ENCODE results near the gene CALHM1. TPM values are rescaled to one million over a fixed set of nuclear protein-coding genes. Genes with fewer than 3 reads are reported as not detected.
"Not testable (repeated sequence)": the region's sequence is repeated elsewhere in the genome, so short reads cannot be mapped to it uniquely, and the experiment has no call there.

Gene CALHM1
- polyA plus RNA-seq, 5 donors = 0.05 to 0.12 (median 0.06) TPM; not detected in 1

- DNase-seq = no peak
Observed at GRCh38 chr10:103431902-103432301, 26.8 kb downstream of the CALHM1 start.

GRCh38 chr10:103429647-103430046, 29.1 kb downstream of the CALHM1 start:
- DNase-seq = no peak

- DNase-seq = no peak
Observed at GRCh38 chr10:103428989-103429643, 29.6 kb downstream of the CALHM1 start.

GRCh38 chr10:103427866-103428265, 30.8 kb downstream of the CALHM1 start:
- DNase-seq = no peak

GRCh38 chr10:103423748-103424147, 35.0 kb downstream of the CALHM1 start:
- DNase-seq = no peak

GRCh38 chr10:103419101-103419500, 39.6 kb downstream of the CALHM1 start:
- no peak for DNase-seq

- no peak for DNase-seq
Observed at GRCh38 chr10:103417601-103418000, 41.1 kb downstream of the CALHM1 start.

- not testable (repeated sequence) for DNase-seq
Observed at GRCh38 chr10:103417148-103417469, 41.6 kb downstream of the CALHM1 start.

GRCh38 chr10:103416436-103417147, 42.1 kb downstream of the CALHM1 start:
- peak; percentile 44 to 51 for DNase-seq

GRCh38 chr10:103415581-103415980, 43.1 kb downstream of the CALHM1 start:
- no peak for DNase-seq

GRCh38 chr10:103413564-103413963, 45.1 kb downstream of the CALHM1 start:
- no peak for DNase-seq

Other genes starting within 250 kb of the CALHM1 start
- under 1 TPM in 4 of 5 donors, not detected in 1; 0.09 to 0.28 (median 0.13) TPM for gene RPEL1, start 213.0 kb downstream of the CALHM1 start, polyA plus RNA-seq (ENCODE audit: insufficient read depth in 1 of 5, insufficient read length in 5 of 5, low replicate concordance in 1 of 5)
- gene INA, start 181.8 kb downstream of the CALHM1 start, polyA plus RNA-seq (ENCODE audit: insufficient read depth in 1 of 5, insufficient read length in 5 of 5, low replicate concordance in 1 of 5) = under 1 TPM; 0.30 to 0.53 (median 0.46) TPM
- 10 to 100 TPM; 11.6 to 16.2 (median 12.8) TPM for gene PCGF6, start 107.8 kb downstream of the CALHM1 start, polyA plus RNA-seq (ENCODE audit: insufficient read depth in 1 of 5, insufficient read length in 5 of 5, low replicate concordance in 1 of 5)
- gene TAF5, start 90.9 kb downstream of the CALHM1 start, polyA plus RNA-seq (ENCODE audit: insufficient read depth in 1 of 5, insufficient read length in 5 of 5, low replicate concordance in 1 of 5) = 1 to 10 TPM; 5.6 to 8.8 (median 7.5) TPM
- gene ATP5MK, start 62.4 kb downstream of the CALHM1 start, polyA plus RNA-seq (ENCODE audit: insufficient read depth in 1 of 5, insufficient read length in 5 of 5, low replicate concordance in 1 of 5) = 100 to 1,000 TPM; 142 to 196 (median 171) TPM
- 10 to 100 TPM; 33.3 to 42.9 (median 36.2) TPM for gene PDCD11, start 62.3 kb downstream of the CALHM1 start, polyA plus RNA-seq (ENCODE audit: insufficient read depth in 1 of 5, insufficient read length in 5 of 5, low replicate concordance in 1 of 5)
- gene CALHM2, start 6.5 kb downstream of the CALHM1 start, polyA plus RNA-seq (ENCODE audit: insufficient read depth in 1 of 5, insufficient read length in 5 of 5, low replicate concordance in 1 of 5) = 10 to 100 TPM; 13.5 to 18.9 (median 15.0) TPM
- not detected for gene CALHM3, start 20.3 kb upstream of the CALHM1 start, polyA plus RNA-seq (ENCODE audit: insufficient read depth in 1 of 5, insufficient read length in 5 of 5, low replicate concordance in 1 of 5)
- gene NEURL1, start 34.8 kb upstream of the CALHM1 start, polyA plus RNA-seq (ENCODE audit: insufficient read depth in 1 of 5, insufficient read length in 5 of 5, low replicate concordance in 1 of 5) = 1 to 10 TPM in 4 of 5 donors, under 1 TPM in 1; 0.99 to 2.7 (median 1.3) TPM